HT1080 (cell line): ENCODE results near the gene LMF2. TPM values are rescaled to one million over a fixed set of nuclear protein-coding genes. Genes with fewer than 3 reads are reported as not detected.

ENCODE experiments used
- DNase-seq: peaks from one replicate; pipeline ENCODE4 v3.0.0-alpha.2; 2015; ENCODE audit warnings: low read depth
- total RNA-seq: library from RNA; depleted of rRNA; stranded (reverse); fragments of >200 nt; shearing (Covaris generic); gene quantifications from 2 replicates; pipeline ENCODE4 v1.2.3, GENCODE V29; 2014; rRNA removed

LMF2 gene
- total RNA-seq, 1 experiment from 2014 or later: 54.3 TPM

- DNase-seq: no peak
Measured at GRCh38 chr22:50465066-50465930, 42.2 kb downstream of the LMF2 start.

- DNase-seq: no peak
Measured at GRCh38 chr22:50464451-50464850, 43.1 kb downstream of the LMF2 start.

DNA sequence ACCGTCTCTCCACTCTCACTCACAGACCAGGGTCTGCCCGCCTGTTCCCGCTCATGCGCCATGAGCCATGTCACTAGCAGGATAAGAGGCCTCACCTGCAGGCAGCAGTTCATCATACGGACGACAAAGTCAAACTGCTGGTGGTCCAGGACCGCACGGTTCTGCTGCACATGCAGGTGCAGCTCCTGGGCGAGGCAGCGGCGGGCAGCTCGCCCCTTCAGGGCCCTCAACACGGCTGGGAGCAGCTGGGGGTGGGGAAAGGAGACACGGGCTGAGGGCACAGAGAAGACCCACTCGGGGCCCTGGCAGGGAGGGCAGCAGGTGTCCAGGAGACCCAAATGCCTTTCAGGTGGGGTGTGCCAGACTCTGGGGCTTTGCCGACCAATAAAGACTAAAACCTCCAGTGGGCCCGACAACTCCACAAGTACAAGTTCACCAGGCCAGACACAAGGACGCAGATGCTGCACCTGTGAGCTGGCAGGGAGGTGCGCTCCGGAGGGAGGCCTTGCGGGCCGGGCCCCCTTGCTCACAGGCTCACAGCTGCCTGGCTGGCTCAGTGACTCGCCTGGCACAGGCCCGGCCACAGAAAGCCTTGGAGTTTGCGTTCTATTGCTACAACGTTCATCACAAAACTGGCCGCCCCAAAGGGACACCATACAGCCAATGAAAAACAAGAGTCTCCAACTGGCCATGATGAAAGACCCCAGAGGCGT, 44.2 kb downstream of the LMF2 start:
- DNase-seq: no peak

DNA sequence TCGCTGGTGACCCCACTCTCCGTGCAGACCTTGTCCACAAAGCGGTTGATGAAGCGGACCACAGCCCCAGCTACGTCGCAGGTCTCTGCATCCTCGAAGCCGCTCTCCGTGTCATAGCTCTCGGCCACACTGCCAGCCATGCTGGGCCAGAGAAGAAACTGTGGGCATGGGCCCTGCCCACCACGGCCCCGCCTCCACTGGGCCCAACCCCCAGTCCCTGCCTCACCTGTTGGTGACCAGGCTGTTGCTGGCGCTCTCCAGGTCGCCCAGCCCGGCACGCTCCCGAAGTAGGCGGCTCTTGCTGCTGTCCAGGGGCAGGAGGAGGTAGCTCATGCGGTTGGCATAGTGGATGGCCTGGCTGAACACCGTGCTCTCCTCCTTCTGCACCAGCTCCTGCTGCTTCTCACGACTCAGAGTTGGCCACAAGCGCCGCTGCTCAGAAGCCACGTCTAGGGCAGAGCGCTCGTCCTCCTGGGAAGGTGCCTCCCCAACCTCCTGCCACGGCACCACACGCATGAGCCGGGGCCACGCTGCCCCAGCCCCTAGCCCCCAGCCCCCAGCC, 45.4 kb downstream of the LMF2 start:
- DNase-seq: no peak

DNA sequence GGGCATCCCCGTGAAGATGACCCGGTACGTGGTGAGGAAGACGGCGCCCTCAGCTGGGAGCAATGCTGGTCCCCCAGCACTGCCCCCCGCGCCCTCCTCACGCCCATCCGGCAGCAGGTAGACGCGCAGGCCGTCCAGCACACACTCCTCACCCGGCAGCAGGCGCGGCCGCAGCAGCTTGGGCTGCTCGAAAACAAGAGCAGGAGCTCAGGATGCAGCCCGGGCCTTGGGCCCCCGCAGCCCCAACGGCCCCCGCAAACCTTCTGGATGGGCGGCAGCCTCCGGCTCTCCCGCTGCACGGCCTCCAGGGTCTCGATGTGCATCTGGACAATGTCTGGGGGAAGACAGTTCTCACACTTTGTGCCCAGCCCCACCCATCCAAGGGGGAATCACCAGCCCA, 46.0 kb downstream of the LMF2 start:
- no peak for DNase-seq

DNA sequence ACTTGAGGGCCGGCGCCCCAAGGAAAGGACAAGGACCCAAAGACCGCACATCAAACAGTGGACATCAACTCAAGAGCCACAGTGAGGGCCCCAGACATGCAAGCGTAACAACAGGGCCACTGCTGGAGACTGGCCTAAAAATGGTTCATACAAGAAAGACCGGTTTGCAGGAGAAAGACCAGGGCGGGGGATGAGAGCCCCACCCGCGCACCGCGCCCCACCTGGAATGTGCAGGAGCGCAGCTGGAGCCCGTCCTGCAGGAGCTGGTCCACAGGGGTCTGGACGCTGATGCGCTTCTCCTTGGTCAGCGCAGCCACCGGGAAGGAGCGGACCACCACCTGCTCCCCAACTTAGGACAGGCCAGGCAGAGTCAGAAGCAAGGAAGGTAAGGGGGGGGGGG, 46.6 kb downstream of the LMF2 start:
- DNase-seq: no peak

DNA sequence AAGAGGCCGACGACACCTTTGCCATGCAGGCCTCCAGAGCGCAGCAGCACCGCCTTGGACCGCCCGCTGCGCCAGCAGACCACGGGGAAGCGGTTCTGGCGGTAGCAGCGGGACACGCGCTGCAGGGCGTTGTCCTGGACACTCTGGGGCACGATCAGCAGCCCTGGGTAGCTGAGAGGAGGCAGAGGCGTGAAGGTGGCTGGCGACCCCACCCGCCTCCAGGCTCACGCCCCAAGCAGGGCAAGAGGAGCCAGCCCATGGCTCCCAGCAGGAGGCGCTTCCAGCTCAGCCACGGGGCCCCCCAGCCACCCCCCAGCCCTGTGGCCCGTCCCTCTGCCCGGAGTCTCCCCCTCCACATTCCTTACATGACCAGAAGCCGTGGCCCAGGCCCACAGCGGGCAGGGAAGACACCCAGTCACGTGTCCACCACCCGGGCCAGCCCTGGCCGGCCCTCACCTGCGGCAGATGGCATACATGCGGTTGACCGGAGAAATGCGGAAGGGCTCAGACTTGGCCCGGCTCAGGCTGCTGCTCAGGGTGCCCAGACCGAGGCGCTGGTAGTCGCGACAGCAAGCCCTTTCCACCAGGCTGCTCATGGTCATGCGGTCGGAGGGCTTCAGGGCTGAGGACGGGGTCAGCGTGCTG, 47.9 kb downstream of the LMF2 start:
- no peak for DNase-seq

GRCh38 chr22:50459016-50459415, 48.5 kb downstream of the LMF2 start:
- DNase-seq: no peak

- no peak for DNase-seq
Measured at GRCh38 chr22:50456466-50457234, 50.9 kb downstream of the LMF2 start.

DNA sequence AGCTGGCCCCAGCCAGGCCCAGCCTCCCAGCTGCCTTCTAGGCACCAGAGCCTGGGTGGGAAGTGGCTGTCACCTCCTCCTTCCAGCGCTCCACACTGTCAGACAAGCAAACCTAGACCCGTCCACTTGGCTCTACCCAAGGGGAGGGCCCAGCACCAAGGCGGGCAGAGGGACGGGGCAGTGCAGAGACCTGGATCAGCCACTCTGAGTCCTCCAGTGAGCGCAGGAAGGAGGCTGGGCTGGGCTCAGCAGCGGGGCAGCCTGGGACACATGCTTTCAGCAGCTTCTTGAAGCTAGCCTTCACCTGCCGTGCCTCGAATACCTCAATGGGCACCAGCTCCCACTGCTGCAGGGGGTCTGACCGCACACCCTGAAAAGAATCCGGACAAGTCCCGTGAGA, 51.5 kb downstream of the LMF2 start:
- DNase-seq: no peak

DNA sequence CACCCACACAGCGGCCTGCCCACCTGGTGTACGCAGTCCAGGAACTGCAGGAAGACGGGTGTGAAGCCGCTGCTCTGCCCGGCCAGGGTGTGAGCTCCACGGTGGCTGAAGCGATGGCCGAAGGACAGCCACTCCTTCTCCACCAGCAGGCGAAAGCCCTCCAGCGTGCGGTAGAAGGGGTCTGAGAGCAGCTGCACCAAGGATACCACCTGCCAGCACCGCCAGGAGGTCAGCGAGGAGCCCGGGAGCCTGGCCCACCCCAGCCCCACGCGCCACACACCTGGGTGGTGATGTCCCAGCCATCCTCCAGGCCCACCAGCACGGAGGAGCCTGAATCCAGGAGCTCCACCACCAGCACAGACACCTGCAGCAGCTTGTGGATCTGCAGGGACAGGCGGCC, 52.3 kb downstream of the LMF2 start:
- DNase-seq: no peak

DNA sequence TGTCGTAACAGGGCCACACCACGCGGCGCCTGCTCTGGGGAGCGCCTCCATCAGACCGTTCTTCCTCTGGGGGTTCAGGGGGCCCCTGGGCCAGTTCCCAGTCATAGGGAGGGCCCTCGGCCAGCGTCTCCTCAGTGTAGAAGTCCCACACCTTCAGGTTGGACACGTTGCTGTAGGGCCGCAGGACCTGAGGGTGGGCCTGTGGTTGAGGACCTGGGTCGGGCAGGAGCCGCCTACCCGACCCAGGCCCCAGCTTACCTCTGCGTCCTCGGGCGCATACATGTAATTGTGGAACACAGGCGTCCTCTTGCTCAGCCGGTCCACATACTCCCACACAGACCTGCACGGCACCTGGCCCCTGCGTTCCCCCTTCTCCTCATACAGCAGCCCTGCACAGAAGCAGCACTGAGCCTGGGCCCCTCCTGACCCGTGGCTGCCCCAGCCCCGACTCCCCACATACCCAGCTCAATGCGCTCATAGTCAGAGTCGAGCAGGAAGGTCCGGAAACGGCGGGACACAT, 52.9 kb downstream of the LMF2 start:
- no peak for DNase-seq

Other genes starting within 250 kb of the LMF2 start
- gene MAPK12, start 246.0 kb downstream of the LMF2 start, total RNA-seq: 50.1 and 50.6 TPM in 2 replicates
- 12.6 and 18.0 TPM in 2 replicates for gene MAPK11, start 237.3 kb downstream of the LMF2 start, total RNA-seq
- gene PLXNB2, start 200.1 kb downstream of the LMF2 start, total RNA-seq: 73.4 and 84.1 TPM in 2 replicates
- 0.13 and 0.31 TPM in 2 replicates for gene DENND6B, start 180.7 kb downstream of the LMF2 start, total RNA-seq
- gene PPP6R2, start 164.4 kb downstream of the LMF2 start, total RNA-seq: 40.0 and 44.6 TPM in 2 replicates
- gene SBF1, start 32.7 kb downstream of the LMF2 start, total RNA-seq: 65.2 and 76.2 TPM in 2 replicates
- 0.67 and 0.79 TPM in 2 replicates for gene ADM2, start 26.2 kb downstream of the LMF2 start, total RNA-seq
- gene MIOX, start 20.8 kb downstream of the LMF2 start, total RNA-seq: 0.13 TPM in 1 of 2 replicates, not detected in the other
- 65.3 and 73.2 TPM in 2 replicates for gene NCAPH2, start 522 bp upstream of the LMF2 start, total RNA-seq
- gene SCO2, start 17.9 kb upstream of the LMF2 start, total RNA-seq: 6.4 and 7.7 TPM in 2 replicates
- 2.0 and 2.1 TPM in 2 replicates for gene TYMP, start 22.3 kb upstream of the LMF2 start, total RNA-seq
- not detected in 2 replicates for gene KLHDC7B, start 38.2 kb upstream of the LMF2 start, total RNA-seq
- not detected in 2 replicates for gene SYCE3, start 55.2 kb upstream of the LMF2 start, total RNA-seq
- gene CPT1B, start 70.7 kb upstream of the LMF2 start, total RNA-seq: 12.5 and 13.4 TPM in 2 replicates
- 17.8 and 22.3 TPM in 2 replicates for gene CHKB, start 75.1 kb upstream of the LMF2 start, total RNA-seq
- gene MAPK8IP2, start 93.1 kb upstream of the LMF2 start, total RNA-seq: 0.37 and 0.47 TPM in 2 replicates
- 11.0 and 11.3 TPM in 2 replicates for gene ARSA, start 120.5 kb upstream of the LMF2 start, total RNA-seq
- 0.58 and 0.63 TPM in 2 replicates for gene SHANK3, start 165.1 kb upstream of the LMF2 start, total RNA-seq
- not detected in 2 replicates for gene ACR, start 230.5 kb upstream of the LMF2 start, total RNA-seq